ENCODE data around the gene TBX20. TPM values are rescaled to one million over a fixed set of nuclear protein-coding genes. Genes with fewer than 3 reads are reported as not detected.
"Not testable (repeated sequence)": the region's sequence is repeated elsewhere in the genome, so short reads cannot be mapped to it uniquely, and the experiment has no call there.

Gene TBX20
- total and polyA plus RNA-seq, 2 experiments from 2014 or later, result 0.69 TPM; not detected in 1

DNA sequence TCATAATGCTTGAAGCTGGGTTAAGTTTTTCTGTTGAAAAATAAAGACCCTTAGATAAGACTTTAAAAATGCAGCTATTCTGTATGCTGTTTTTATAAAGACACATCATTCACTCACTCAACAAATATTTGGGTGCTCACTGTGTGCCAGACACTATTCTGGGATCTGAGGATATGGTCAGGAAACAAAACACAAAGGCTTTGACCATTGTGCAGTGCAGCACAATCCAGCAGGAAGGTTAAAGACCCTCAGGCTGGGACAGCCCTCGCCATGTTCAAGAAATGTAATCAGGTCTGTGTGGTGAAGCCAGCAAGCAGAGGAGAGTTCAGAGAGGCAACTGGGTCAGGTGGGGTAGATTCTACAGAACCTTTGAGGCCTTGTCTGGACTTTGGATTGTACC is 31.5 kb downstream of the TBX20 start:
- H3K27me3 ChIP-seq (ENCODE audit: insufficient read depth); H3K4me3 ChIP-seq; H2AFZ ChIP-seq; H4K20me1 ChIP-seq (replicated peaks; ENCODE audit: insufficient read depth); DNase-seq (ENCODE audit: low spot score); H3K9me3 Mint-ChIP-seq; H3F3A ChIP-seq (replicated peaks; ENCODE audit: low read depth); H3K36me3 ChIP-seq (ENCODE audit: insufficient read depth); ATAC-seq; H3K9me2 ChIP-seq (ENCODE audit: insufficient read depth); H3K27me3 Mint-ChIP-seq (ENCODE audit: insufficient read depth, low read depth, poor library complexity); H3K4me1 ChIP-seq (ENCODE audit: insufficient read depth); H3K36me3 Mint-ChIP-seq (ENCODE audit: low read depth); H3K4me1 Mint-ChIP-seq; H3K79me2 ChIP-seq (replicated peaks; ENCODE audit: insufficient read depth); H3K27ac Mint-ChIP-seq; H3K4me3 Mint-ChIP-seq; H3K4me2 ChIP-seq; H3K27ac ChIP-seq (ENCODE audit: low read depth): not testable (repeated sequence)

GRCh38 chr7:35220176-35220575 is 33.7 kb downstream of the TBX20 start:
- H3K27me3 Mint-ChIP-seq (ENCODE audit: insufficient read depth, low read depth, poor library complexity); H3K9me2 ChIP-seq (ENCODE audit: insufficient read depth); H3K36me3 ChIP-seq (ENCODE audit: insufficient read depth); H3K27me3 ChIP-seq (ENCODE audit: insufficient read depth); ATAC-seq; DNase-seq (ENCODE audit: low spot score); H2AFZ ChIP-seq; H3K4me1 Mint-ChIP-seq; H3F3A ChIP-seq (replicated peaks; ENCODE audit: low read depth); H3K36me3 Mint-ChIP-seq (ENCODE audit: low read depth); H3K4me2 ChIP-seq; H3K4me1 ChIP-seq (ENCODE audit: insufficient read depth); H3K9me3 Mint-ChIP-seq; H4K20me1 ChIP-seq (replicated peaks; ENCODE audit: insufficient read depth); H3K27ac ChIP-seq (ENCODE audit: low read depth); H3K79me2 ChIP-seq (replicated peaks; ENCODE audit: insufficient read depth); H3K27ac Mint-ChIP-seq; H3K4me3 Mint-ChIP-seq; H3K4me3 ChIP-seq: not testable (repeated sequence)

GRCh38 chr7:35216033-35216432 is 37.9 kb downstream of the TBX20 start:
- H3K4me3 ChIP-seq; H3K36me3 ChIP-seq (ENCODE audit: insufficient read depth); H3K4me3 Mint-ChIP-seq; H3F3A ChIP-seq (replicated peaks; ENCODE audit: low read depth); H3K79me2 ChIP-seq (replicated peaks; ENCODE audit: insufficient read depth); DNase-seq (ENCODE audit: low spot score); H2AFZ ChIP-seq; H3K27ac Mint-ChIP-seq; H3K9me3 Mint-ChIP-seq; H3K4me1 Mint-ChIP-seq; ATAC-seq; H3K27ac ChIP-seq (ENCODE audit: low read depth); H3K36me3 Mint-ChIP-seq (ENCODE audit: low read depth); H3K27me3 ChIP-seq (ENCODE audit: insufficient read depth); H4K20me1 ChIP-seq (replicated peaks; ENCODE audit: insufficient read depth); H3K27me3 Mint-ChIP-seq (ENCODE audit: insufficient read depth, low read depth, poor library complexity); H3K4me1 ChIP-seq (ENCODE audit: insufficient read depth); H3K9me2 ChIP-seq (ENCODE audit: insufficient read depth); H3K4me2 ChIP-seq: not testable (repeated sequence)

DNA sequence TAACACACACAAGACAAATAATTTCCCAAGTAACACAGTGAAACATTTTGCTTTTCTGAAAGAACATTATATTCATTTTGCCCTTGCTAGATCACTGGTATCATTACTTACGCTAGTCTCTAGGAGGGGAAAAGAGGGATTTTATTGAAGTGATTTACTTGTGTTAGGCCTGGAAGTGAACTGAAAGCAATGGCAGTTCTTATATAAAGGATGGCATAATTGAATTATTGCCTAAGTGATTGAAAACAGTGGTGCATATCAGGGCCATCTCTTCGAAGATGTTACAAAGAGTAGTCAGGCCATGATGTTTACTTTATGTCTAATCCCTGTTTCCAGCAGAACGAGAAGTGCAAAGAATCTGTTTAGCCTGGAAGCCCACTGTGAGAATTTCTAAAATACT is 38.8 kb downstream of the TBX20 start:
- not testable (repeated sequence) for DNase-seq (ENCODE audit: low spot score); H3K27me3 ChIP-seq (ENCODE audit: insufficient read depth); H3K4me1 ChIP-seq (ENCODE audit: insufficient read depth); H3K4me3 ChIP-seq; H2AFZ ChIP-seq; H3K4me1 Mint-ChIP-seq; H3K27ac ChIP-seq (ENCODE audit: low read depth); H3K4me3 Mint-ChIP-seq; H3K36me3 ChIP-seq (ENCODE audit: insufficient read depth); H3K36me3 Mint-ChIP-seq (ENCODE audit: low read depth); H4K20me1 ChIP-seq (replicated peaks; ENCODE audit: insufficient read depth); H3K27me3 Mint-ChIP-seq (ENCODE audit: insufficient read depth, low read depth, poor library complexity); H3K9me2 ChIP-seq (ENCODE audit: insufficient read depth); ATAC-seq; H3F3A ChIP-seq (replicated peaks; ENCODE audit: low read depth); H3K9me3 Mint-ChIP-seq; H3K79me2 ChIP-seq (replicated peaks; ENCODE audit: insufficient read depth); H3K27ac Mint-ChIP-seq; H3K4me2 ChIP-seq

GRCh38 chr7:35206924-35207323 is 47.0 kb downstream of the TBX20 start:
- not testable (repeated sequence) for H3K27ac ChIP-seq (ENCODE audit: low read depth); H3K4me3 Mint-ChIP-seq; H3K27me3 ChIP-seq (ENCODE audit: insufficient read depth); DNase-seq (ENCODE audit: low spot score); H3K27me3 Mint-ChIP-seq (ENCODE audit: insufficient read depth, low read depth, poor library complexity); H2AFZ ChIP-seq; H4K20me1 ChIP-seq (replicated peaks; ENCODE audit: insufficient read depth); H3K27ac Mint-ChIP-seq; H3K36me3 Mint-ChIP-seq (ENCODE audit: low read depth); H3K9me2 ChIP-seq (ENCODE audit: insufficient read depth); H3K4me3 ChIP-seq; H3K79me2 ChIP-seq (replicated peaks; ENCODE audit: insufficient read depth); H3K4me1 Mint-ChIP-seq; H3K36me3 ChIP-seq (ENCODE audit: insufficient read depth); H3K4me1 ChIP-seq (ENCODE audit: insufficient read depth); H3K9me3 Mint-ChIP-seq; H3K4me2 ChIP-seq; ATAC-seq; H3F3A ChIP-seq (replicated peaks; ENCODE audit: low read depth)

- not testable (repeated sequence) for H4K20me1 ChIP-seq (replicated peaks; ENCODE audit: insufficient read depth); H3K4me1 ChIP-seq (ENCODE audit: insufficient read depth); H3K27ac Mint-ChIP-seq; H3K9me3 Mint-ChIP-seq; H3F3A ChIP-seq (replicated peaks; ENCODE audit: low read depth); H3K4me1 Mint-ChIP-seq; H3K36me3 ChIP-seq (ENCODE audit: insufficient read depth); H3K4me2 ChIP-seq; H3K27me3 Mint-ChIP-seq (ENCODE audit: insufficient read depth, low read depth, poor library complexity); H3K27ac ChIP-seq (ENCODE audit: low read depth); DNase-seq (ENCODE audit: low spot score); H2AFZ ChIP-seq; ATAC-seq; H3K27me3 ChIP-seq (ENCODE audit: insufficient read depth); H3K4me3 ChIP-seq; H3K9me2 ChIP-seq (ENCODE audit: insufficient read depth); H3K36me3 Mint-ChIP-seq (ENCODE audit: low read depth); H3K4me3 Mint-ChIP-seq; H3K79me2 ChIP-seq (replicated peaks; ENCODE audit: insufficient read depth)
Observed at GRCh38 chr7:35204850-35205249, 49.0 kb downstream of the TBX20 start.

- H3K36me3 Mint-ChIP-seq (ENCODE audit: low read depth), result not testable (repeated sequence)
Observed at GRCh38 chr7:35204031-35204430, 49.9 kb downstream of the TBX20 start.

More at GRCh38 chr7:35204031-35204430, 49.9 kb downstream of the TBX20 start:
- H3K4me2 ChIP-seq; H3K4me3 ChIP-seq; H3K27ac Mint-ChIP-seq; H3K36me3 ChIP-seq (ENCODE audit: insufficient read depth); DNase-seq (ENCODE audit: low spot score); H3K9me2 ChIP-seq (ENCODE audit: insufficient read depth); H3K79me2 ChIP-seq (replicated peaks; ENCODE audit: insufficient read depth); H3K4me1 Mint-ChIP-seq; H3K9me3 Mint-ChIP-seq; H2AFZ ChIP-seq; H3K27me3 Mint-ChIP-seq (ENCODE audit: insufficient read depth, low read depth, poor library complexity); H3K4me3 Mint-ChIP-seq; H4K20me1 ChIP-seq (replicated peaks; ENCODE audit: insufficient read depth); H3K27ac ChIP-seq (ENCODE audit: low read depth); H3K4me1 ChIP-seq (ENCODE audit: insufficient read depth); ATAC-seq; H3K27me3 ChIP-seq (ENCODE audit: insufficient read depth); H3F3A ChIP-seq (replicated peaks; ENCODE audit: low read depth): not testable (repeated sequence)

Data from GM23338 (cell line).